Tibial artery (tissue), 4 donors: ENCODE measurements around the gene MALAT1.
A peak's percentile ranks its signal among the peaks of the same experiment; 100 is the strongest.
"Not testable (repeated sequence)": the region's sequence is repeated elsewhere in the genome, so short reads cannot be mapped to it uniquely, and the experiment has no call there.

ENCODE experiments used
- DNase-seq, 2 donors: peaks; one replicate each; pipeline ENCODE4 v3.0.0-alpha.2; 2019
- H3K27ac ChIP-seq, 2 donors: fragments of 200-600 bp; sonication (generic) in 1 of 2; 1 replicate in 1 of 2; 2 replicates in 1 of 2; pipeline ENCODE4 v1.5.1; 2018 to 2019; ENCODE audit warnings: mild to moderate bottlenecking in 1 of 2
- H3K27me3 ChIP-seq, 2 donors: fragments of 200-600 bp; sonication (generic) in 1 of 2; one replicate each; pipeline versions ENCODE4 v1.5.1 to v1.6.0; 2016 to 2019
- H3K36me3 ChIP-seq, 3 donors: fragments of 200-600 bp; sonication (generic) in 2 of 3; one replicate each; pipeline ENCODE4 v1.5.1; 2016 to 2019; ENCODE audit warnings: mild to moderate bottlenecking in 2 of 3
- H3K4me1 ChIP-seq, 4 donors: fragments of 200-600 bp; sonication (generic) in 2 of 4; 1 replicate in 3 of 4; 2 replicates in 1 of 4; pipeline ENCODE4 v1.5.1; 2016 to 2019
- H3K4me3 ChIP-seq, 2 donors: fragments of 200-600 bp; sonication (generic) in 1 of 2; 1 replicate in 1 of 2; 2 replicates in 1 of 2; pipeline ENCODE4 v1.5.1; 2018 to 2019; ENCODE audit warnings: mild to moderate bottlenecking in 2 of 2
- H3K9me3 ChIP-seq, 3 donors: fragments of 200-600 bp; sonication (generic) in 1 of 3; one replicate each; pipeline ENCODE4 v1.5.1; 2016 to 2019
- CTCF ChIP-seq, 2 experiments: fragments of 200-600 bp in 1 of 2; fragments of 450-650 bp in 1 of 2; IDR thresholded peaks; one replicate each; pipeline ENCODE4 v1.5.1; 2017 to 2019; ENCODE audit warnings: antibody characterized with exemption in 2 of 2, mild to moderate bottlenecking in 1 of 2, moderate library complexity in 1 of 2
- intact Hi-C: fragments of 100-400 bp; cut with DNase I; formaldehyde crosslinking; loops from one replicate; pipeline ENCODE4 v1.15.0; 2023; ENCODE audit warnings: low total_unique reads

The MALAT1 gene

GRCh38 chr11:65522718-65523630, 24.1 kb downstream of the MALAT1 start:
- intact Hi-C loops, H3K27me3 ChIP-seq, H3K4me3 ChIP-seq, H3K9me3 ChIP-seq, H3K27ac ChIP-seq: not testable (repeated sequence)
- DNase-seq, result peak in 1 of 2 donors; percentile 33
- Histone ChIP-seq H3K4me1 (peaks cover 4 to 27% (median 21%) of the 10 kb centered on the region in 4 donors), H3K36me3 (peaks cover 9 to 20% (median 10%) of the 10 kb centered on the region in 3 donors)

GRCh38 chr11:65523631-65523968, 24.8 kb downstream of the MALAT1 start:
- DNase-seq, H3K4me3 ChIP-seq, intact Hi-C loops, H3K9me3 ChIP-seq, H3K27me3 ChIP-seq, H3K27ac ChIP-seq: not testable (repeated sequence)
- H3K36me3 ChIP-seq, result peaks cover 9 to 27% (median 11%) of the 10 kb centered on the region in 3 donors
- H3K4me1 ChIP-seq, result peaks cover 4 to 27% (median 21%) of the 10 kb centered on the region in 4 donors

- H3K9me3 ChIP-seq, result no peaks in the 10 kb centered on the region
- TF ChIP-seq CTCF (IDR thresholded peaks at IDR 0.05), result no peak
- peak overlapping the region; percentile 82 to 98 for H3K4me3 ChIP-seq
- H3K36me3 ChIP-seq, result peaks cover 9 to 32% (median 15%) of the 10 kb centered on the region in 3 donors
- no peaks in the 10 kb centered on the region for H3K27me3 ChIP-seq
- peak; percentile 67 to 84 for DNase-seq
- peak overlapping the region; percentile 73 to 90 for H3K27ac ChIP-seq
- intact Hi-C loops, result no loop called here
- peaks cover 4 to 27% (median 21%) of the 10 kb centered on the region in 4 donors for H3K4me1 ChIP-seq
These were observed 25.3 kb downstream of the MALAT1 start for GRCh38 chr11:65524014-65524740.

GRCh38 chr11:65524741-65525545, 26.1 kb downstream of the MALAT1 start, which contains the start of gene SCYL1:
Gene SCYL1 (plus strand): TSS chr11:65525083. CDS start chr11:65525154, 71 bp downstream.
- intact Hi-C loops, result loop anchor here (5.0 kb wide), 1 partner anchor 87 kb away; the partner anchor contains the start of gene MAP3K11
- peak within 1 kb of the TSS; percentile 82 to 98 for H3K4me3 ChIP-seq
- H3K9me3 ChIP-seq, result no peaks in the 10 kb centered on the region
- H3K4me1 ChIP-seq, result peaks cover 4 to 27% (median 21%) of the 10 kb centered on the region in 4 donors
- peak; percentile 66 to 89 for DNase-seq
- no peaks in the 10 kb centered on the region for H3K27me3 ChIP-seq
- TF ChIP-seq CTCF (IDR thresholded peaks at IDR 0.05), result peak in 1 of 2 experiments; percentile 11
- peak within 1 kb of the TSS; percentile 90 for H3K27ac ChIP-seq
- H3K36me3 ChIP-seq, result peaks cover 9 to 40% (median 15%) of the 10 kb centered on the region in 3 donors

- DNase-seq, result no peak
- H3K27ac ChIP-seq, result peak overlapping the region; percentile 90
These were observed 27.0 kb downstream of the MALAT1 start for GRCh38 chr11:65525546-65526480.

More at GRCh38 chr11:65525546-65526480, 27.0 kb downstream of the MALAT1 start:
- peaks cover 4 to 27% (median 21%) of the 10 kb centered on the region in 4 donors for H3K4me1 ChIP-seq
- H3K36me3 ChIP-seq, result peaks cover 13 to 49% (median 24%) of the 10 kb centered on the region in 3 donors
- intact Hi-C loops, result loop anchor here (5.0 kb wide), 1 partner anchor 86 kb away; the partner anchor contains the start of gene MAP3K11
- no peaks in the 10 kb centered on the region for H3K27me3 ChIP-seq
- TF ChIP-seq CTCF (IDR thresholded peaks at IDR 0.05), result no peak
- H3K9me3 ChIP-seq, result no peaks in the 10 kb centered on the region
- H3K4me3 ChIP-seq, result peak overlapping the region; percentile 82 to 98
